ENCODE results near the gene THAP11. TPM values are rescaled to one million over a fixed set of nuclear protein-coding genes. Genes with fewer than 3 reads are reported as not detected.

THAP11 gene
- total RNA-seq (2016; rRNA removed; fragmentation: Illumina TruSeq; extraction: Trizol) (53.4 and 53.8 TPM in 2 replicates), polyA plus RNA-seq (2011; rRNA removed) (44.2 and 45.5 TPM in 2 replicates), polyA minus RNA-seq (2011; rRNA and poly(A)+ RNA removed; ENCODE audit: low replicate concordance) (45.1 and 58.5 TPM in 2 replicates), Bru-seq, nascent RNA (percentile 75 among the genes with signal in this experiment), BruChase-seq, experiment 1, labeled RNA remaining after a 6-hour chase (percentile 92 among the genes with signal in this experiment), BruChase-seq, experiment 2, labeled RNA remaining after a 2-hour chase (percentile 95 among the genes with signal in this experiment)
- total RNA-seq (2016; cell fraction: cytosol; rRNA removed; fragmentation: Illumina TruSeq; extraction: Trizol; ENCODE audit: low read depth) = 48.1 and 65.0 TPM in 2 replicates
- total RNA-seq (2016; cell fraction: insoluble cytoplasmic fraction; rRNA removed; fragmentation: Illumina TruSeq; extraction: Trizol) = 54.0 and 55.5 TPM in 2 replicates
- total RNA-seq (2016; cell fraction: membrane; rRNA removed; fragmentation: Illumina TruSeq; extraction: Trizol) = 91.2 and 112 TPM in 2 replicates
- total RNA-seq (2016; cell fraction: nucleus; rRNA removed; fragmentation: Illumina TruSeq; extraction: Trizol) = 18.7 and 22.3 TPM in 2 replicates
- polyA plus RNA-seq (2011; cell fraction: cytosol; rRNA removed) = 45.9 and 53.3 TPM in 2 replicates
- polyA plus RNA-seq (2011; cell fraction: nucleus; rRNA removed) = 22.1 and 23.2 TPM in 2 replicates
- polyA plus RNA-seq (2012) = 25.9 and 34.6 TPM in 2 replicates
- 42.2 and 59.3 TPM in 2 replicates for polyA plus RNA-seq (2016; cell fraction: cytosol; fragmentation: Illumina TruSeq; extraction: Trizol; ENCODE audit: low read depth)
- 50.1 and 54.2 TPM in 2 replicates for polyA plus RNA-seq (2016; cell fraction: insoluble cytoplasmic fraction; fragmentation: Illumina TruSeq; extraction: Trizol; ENCODE audit: low read depth)
- polyA plus RNA-seq (2016; cell fraction: membrane; fragmentation: Illumina TruSeq; extraction: Trizol; ENCODE audit: low read depth) = 66.6 and 83.2 TPM in 2 replicates
- polyA plus RNA-seq (2016; cell fraction: nucleus; fragmentation: Illumina TruSeq; extraction: Trizol; ENCODE audit: insufficient read depth, low read depth) = 28.8 and 33.3 TPM in 2 replicates
- polyA minus RNA-seq (2011; cell fraction: cytosol; rRNA and poly(A)+ RNA removed) = 26.7 and 28.4 TPM in 2 replicates
- polyA minus RNA-seq (2011; cell fraction: nucleus; rRNA and poly(A)+ RNA removed) = 8.2 and 9.8 TPM in 2 replicates
- long read RNA-seq, experiment 1, transcript THAP11-201 (1 exons, 2,114 nt) = major isoform, 15 of 15 reads
- long read RNA-seq, experiment 1, partial matches to known transcripts = 0 of 15 reads
- long read RNA-seq, experiment 1, other reads (novel, unspliced or antisense) = 0 of 15 reads
- long read RNA-seq, experiment 2, transcript THAP11-201 (1 exons, 2,114 nt) = major isoform, 174 of 175 reads
- long read RNA-seq, experiment 2, partial matches to known transcripts = 0 of 175 reads
- long read RNA-seq, experiment 2, other reads (novel, unspliced or antisense) = 1 of 175 reads

GRCh38 chr16:67841816-67842508 lies at the start of gene THAP11:
THAP11 (plus strand) TSS chr16:67842320; CDS start chr16:67842555, 235 bp downstream.
- FAIRE-seq = peak; percentile 76
- H4K20me1 ChIP-seq (ENCODE audit: insufficient read depth, low read length) = peaks cover 16% of the 10 kb centered on the region
- POLR2A ChIA-PET = no interaction called here
- peaks cover 51% of the 10 kb centered on the region for H3K4me1 ChIP-seq (ENCODE audit: insufficient read depth, low read length)
- CTCF ChIA-PET (ENCODE audit: low intra/inter-chr PET ratio, low total read pairs) = interaction anchor here (1.0 to 2.6 kb wide), 6 partner anchors 24 to 174 kb away, joined by 3 to 28 read pairs (median 3); no protein-coding TSS in a partner anchor
- WGBS (ENCODE audit: low lambda C conversion rate) = 1% methylated on average over 29 of the region's 83 CpGs
- H3K36me3 ChIP-seq (replicated peaks in 1 of 2; ENCODE audit: control insufficient read depth in 1 of 2, insufficient read depth in 2 of 2, low read length in 2 of 2) = no peaks in the 10 kb centered on the region
- in situ Hi-C loops (cut with HindIII; ENCODE audit: extremely low pct_ligation_motif_present, low pct_unique_long_range_greater_than_20kb) (no loop called here), intact Hi-C loops (cut with micrococcal nuclease; ENCODE audit: unreplicated experiment) (no loop called here)
- H3K27ac ChIP-seq (ENCODE audit: extremely low read length, insufficient read depth, low read length) = peak within 1 kb of the TSS; percentile 92
- peak; percentile 46 for ATAC-seq
- H2AFZ ChIP-seq (ENCODE audit: low read length) = peak within 1 kb of the TSS; percentile 97
- peak within 1 kb of the TSS; percentile 93 for H3K9ac ChIP-seq (ENCODE audit: insufficient read depth, low read depth, low read length)
- peak within 1 kb of the TSS; percentile 80 to 97 (median 92) for H3K4me3 ChIP-seq (replicated peaks in 1 of 3; ENCODE audit: insufficient read depth in 1 of 3, low read depth in 2 of 3, low read length in 3 of 3)
- peaks cover 33% of the 10 kb centered on the region for H3K79me2 ChIP-seq (ENCODE audit: insufficient read depth, low read length)
- peak within 1 kb of the TSS; percentile 89 for H3K4me2 ChIP-seq (ENCODE audit: low read depth, low read length)
- no TSS peak for BruUV-seq (replicated peaks)
- H3K9me3 ChIP-seq (ENCODE audit: low read length) = no peaks in the 10 kb centered on the region
- no peaks in the 10 kb centered on the region; a peak in 1 of 5 replicates for H3K27me3 ChIP-seq (ENCODE audit: control insufficient read depth in 1 of 2, insufficient read depth in 2 of 2, low read length in 2 of 2)
- DNase-seq (ENCODE audit: low spot score) = peak; percentile 96
- TF ChIP-seq POLR2AphosphoS5 (IDR thresholded peaks at IDR 0.05; ENCODE audit: low read depth, low read length) = peak; percentile 81
- TF ChIP-seq RELA (CRISPR knock-in tag; IDR thresholded peaks at IDR 0.05) = peak; percentile 90; the same call in 1 of the 2 replicates
- peak; percentile 76; the same call in 1 of the 2 replicates for TF ChIP-seq ZNF205 (CRISPR knock-in tag; IDR thresholded peaks at IDR 0.05)
- no peak for TF ChIP-seq SKIL (CRISPR knock-in tag; IDR thresholded peaks at IDR 0.05; ENCODE audit: borderline replicate concordance)
- TF ChIP-seq EP300 (IDR thresholded peaks at IDR 0.05; ENCODE audit: low read depth in 2 of 2, low read length in 2 of 2) = 0 out of 4 replicates have a peak, but pooled peaks of 1 of the 2 experiments have one; percentile 2
- TF ChIP-seq EP300 (CRISPR knock-in tag; IDR thresholded peaks at IDR 0.05; ENCODE audit: borderline replicate concordance) = no peak
- TF ChIP-seq NFRKB (IDR thresholded peaks at IDR 0.05) = no peak
- no peak for TF ChIP-seq ZNF12 (CRISPR knock-in tag; IDR thresholded peaks at IDR 0.05)
- TF ChIP-seq, protein P1, sequence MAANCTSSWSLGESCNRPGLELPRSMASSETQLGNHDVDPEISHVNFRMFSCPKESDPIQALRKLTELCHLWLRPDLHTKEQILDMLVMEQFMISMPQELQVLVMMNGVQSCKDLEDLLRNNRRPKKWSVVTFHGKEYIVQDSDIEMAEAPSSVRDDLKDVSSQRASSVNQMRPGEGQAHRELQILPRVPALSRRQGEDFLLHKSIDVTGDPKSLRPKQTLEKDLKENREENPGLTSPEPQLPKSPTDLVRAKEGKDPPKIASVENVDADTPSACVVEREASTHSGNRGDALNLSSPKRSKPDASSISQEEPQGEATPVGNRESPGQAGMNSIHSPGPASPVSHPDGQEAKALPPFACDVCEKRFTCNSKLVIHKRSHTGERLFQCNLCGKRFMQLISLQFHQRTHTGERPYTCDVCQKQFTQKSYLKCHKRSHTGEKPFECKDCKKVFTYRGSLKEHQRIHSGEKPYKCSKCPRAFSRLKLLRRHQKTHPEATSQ (CRISPR knock-in tag; IDR thresholded peaks at IDR 0.05; ENCODE audit: borderline replicate concordance) = 0 out of 2 replicates have a peak, but pooled peaks have one; percentile 15
- no peak; the same call in none of the 2 replicates for TF ChIP-seq ZMYM2 (CRISPR knock-in tag; IDR thresholded peaks at IDR 0.05)
- peak; percentile 66; the same call in 1 of the 2 replicates for TF ChIP-seq ZBTB26 (CRISPR knock-in tag; IDR thresholded peaks at IDR 0.05; ENCODE audit: borderline replicate concordance)
- peak; percentile 88; the same call in 1 of the 2 replicates for TF ChIP-seq ZNF790 (CRISPR knock-in tag; IDR thresholded peaks at IDR 0.05; ENCODE audit: borderline replicate concordance)
- peak; percentile 94 for TF ChIP-seq ZNF839 (CRISPR knock-in tag; IDR thresholded peaks at IDR 0.05; ENCODE audit: borderline replicate concordance)

All from HepG2 (cell line).